Superior temporal gyrus (tissue), 1 donor: Measurements from ENCODE around the gene ARHGAP22.
"Not testable (repeated sequence)": the region's sequence is repeated elsewhere in the genome, so short reads cannot be mapped to it uniquely, and the experiment has no call there.

Experiments
- DNase-seq: peaks from one replicate; pipeline ENCODE4 v3.0.0-alpha.2; 2016; ENCODE audit errors: extremely low spot score

ARHGAP22 gene

GRCh38 chr10:48604991-48605508 lies at the start of gene ARHGAP22:
Gene ARHGAP22 (minus strand): TSS chr10:48605073. CDS start chr10:48604796, 277 bp downstream.
- DNase-seq = peak; percentile 45

- no peak for DNase-seq
Measured at GRCh38 chr10:48653944-48654698, 49.2 kb upstream of the ARHGAP22 start.

- no peak for DNase-seq
Measured at GRCh38 chr10:48653347-48653746, 48.5 kb upstream of the ARHGAP22 start.

- DNase-seq = no peak
Measured at GRCh38 chr10:48652344-48652743, 47.5 kb upstream of the ARHGAP22 start.

GRCh38 chr10:48651839-48652238 lies 47.0 kb upstream of the ARHGAP22 start:
- DNase-seq = no peak

GRCh38 chr10:48651293-48651692 lies 46.4 kb upstream of the ARHGAP22 start:
- no peak for DNase-seq

GRCh38 chr10:48649349-48649944 lies 44.6 kb upstream of the ARHGAP22 start:
- no peak for DNase-seq

- no peak for DNase-seq
Measured at GRCh38 chr10:48648172-48648942, 43.5 kb upstream of the ARHGAP22 start.

- not testable (repeated sequence) for DNase-seq
Measured at GRCh38 chr10:48647073-48647472, 42.2 kb upstream of the ARHGAP22 start.

- DNase-seq = peak; percentile 63
Measured at GRCh38 chr10:48645600-48645999, 40.7 kb upstream of the ARHGAP22 start.

- not testable (repeated sequence) for DNase-seq
Measured at GRCh38 chr10:48641099-48641690, 36.3 kb upstream of the ARHGAP22 start.

GRCh38 chr10:48640326-48640725 lies 35.5 kb upstream of the ARHGAP22 start:
- no peak for DNase-seq

GRCh38 chr10:48639632-48640031 lies 34.8 kb upstream of the ARHGAP22 start:
- DNase-seq = no peak

GRCh38 chr10:48638739-48639527 lies 34.1 kb upstream of the ARHGAP22 start:
- no peak for DNase-seq

GRCh38 chr10:48638158-48638557 lies 33.3 kb upstream of the ARHGAP22 start:
- no peak for DNase-seq

- DNase-seq = no peak
Measured at GRCh38 chr10:48636901-48637300, 32.0 kb upstream of the ARHGAP22 start.

GRCh38 chr10:48636231-48636630 lies 31.4 kb upstream of the ARHGAP22 start:
- no peak for DNase-seq

- DNase-seq = no peak
Measured at GRCh38 chr10:48634984-48635557, 30.2 kb upstream of the ARHGAP22 start.

GRCh38 chr10:48634198-48634983 lies 29.5 kb upstream of the ARHGAP22 start:
- DNase-seq = no peak
